HL-60 (cell line): ENCODE measurements around the gene EXOSC2.

Source experiments
- DNase-seq, 2 experiments: peaks; one replicate each; pipeline ENCODE4 v3.0.0-alpha.2; 2010 to 2020; ENCODE audit warnings: low read depth in 1 of 2, low spot score in 1 of 2
- H3K27ac ChIP-seq: fragments of 250-450 bp; sonication (Bioruptor Pico); replicated peaks from 2 replicates; pipeline ENCODE4 v1.5.1; 2020; ENCODE audit warnings: mild to moderate bottlenecking, moderate library complexity
- H3K27me3 ChIP-seq: fragments of 250-450 bp; sonication (Bioruptor Pico); 2 replicates; pipeline ENCODE4 v1.5.1; 2021; ENCODE audit warnings: mild to moderate bottlenecking, moderate library complexity; ENCODE audit not compliant: insufficient read depth, poor library complexity, severe bottlenecking
- H3K4me3 ChIP-seq: replicated peaks from 2 replicates; pipeline ENCODE4 v1.5.1; 2011; ENCODE audit warnings: mild to moderate bottlenecking, control low read depth, low read length; ENCODE audit not compliant: insufficient read depth
- GABPA ChIP-seq: IDR thresholded peaks from 2 replicates; pipeline ENCODE4 v1.6.1; 2012; ENCODE audit warnings: low read depth
- POLR2AphosphoS5 ChIP-seq: IDR thresholded peaks from 2 replicates; pipeline ENCODE4 v1.6.1; 2012; ENCODE audit warnings: low read depth
- SPI1 ChIP-seq: IDR thresholded peaks from 2 replicates; pipeline ENCODE4 v1.6.1; 2012; ENCODE audit warnings: low read depth, mild to moderate bottlenecking, borderline replicate concordance
- TF ChIP-seq, protein P1 (sequence below): IDR thresholded peaks from one replicate; pipeline ENCODE4 v1.5.1; 2011; ENCODE audit warnings: low read length, control low read depth, inconsistent platforms; ENCODE audit not compliant: insufficient read depth
- TF ChIP-seq, protein P2 (sequence below): IDR thresholded peaks from 2 replicates; pipeline ENCODE4 v1.6.1; 2012; ENCODE audit warnings: low read depth; ENCODE audit not compliant: insufficient replicate concordance

Gene EXOSC2

DNA sequence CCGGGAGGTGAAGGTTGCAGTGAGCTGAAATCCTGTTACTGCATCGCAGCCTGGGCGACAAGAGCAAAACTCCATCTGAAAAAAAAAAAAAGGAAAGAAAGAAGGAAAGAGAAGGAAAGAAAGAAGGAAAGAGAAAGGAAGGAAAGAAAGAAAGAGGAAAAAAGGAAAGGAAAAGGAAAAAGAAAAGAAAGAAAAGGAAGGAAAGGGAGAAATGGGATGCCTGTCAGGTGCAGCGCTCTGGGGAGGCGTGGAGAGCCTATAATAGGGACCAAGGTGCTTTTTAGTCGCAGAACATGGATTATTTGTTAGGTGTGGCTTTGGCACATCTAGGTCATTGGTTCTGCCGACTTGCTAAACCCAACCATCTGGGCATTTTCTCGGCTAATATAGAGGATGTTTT lies 17.9 kb downstream of the EXOSC2 start:
- TF ChIP-seq SPI1 = no peak
- TF ChIP-seq, protein P1, sequence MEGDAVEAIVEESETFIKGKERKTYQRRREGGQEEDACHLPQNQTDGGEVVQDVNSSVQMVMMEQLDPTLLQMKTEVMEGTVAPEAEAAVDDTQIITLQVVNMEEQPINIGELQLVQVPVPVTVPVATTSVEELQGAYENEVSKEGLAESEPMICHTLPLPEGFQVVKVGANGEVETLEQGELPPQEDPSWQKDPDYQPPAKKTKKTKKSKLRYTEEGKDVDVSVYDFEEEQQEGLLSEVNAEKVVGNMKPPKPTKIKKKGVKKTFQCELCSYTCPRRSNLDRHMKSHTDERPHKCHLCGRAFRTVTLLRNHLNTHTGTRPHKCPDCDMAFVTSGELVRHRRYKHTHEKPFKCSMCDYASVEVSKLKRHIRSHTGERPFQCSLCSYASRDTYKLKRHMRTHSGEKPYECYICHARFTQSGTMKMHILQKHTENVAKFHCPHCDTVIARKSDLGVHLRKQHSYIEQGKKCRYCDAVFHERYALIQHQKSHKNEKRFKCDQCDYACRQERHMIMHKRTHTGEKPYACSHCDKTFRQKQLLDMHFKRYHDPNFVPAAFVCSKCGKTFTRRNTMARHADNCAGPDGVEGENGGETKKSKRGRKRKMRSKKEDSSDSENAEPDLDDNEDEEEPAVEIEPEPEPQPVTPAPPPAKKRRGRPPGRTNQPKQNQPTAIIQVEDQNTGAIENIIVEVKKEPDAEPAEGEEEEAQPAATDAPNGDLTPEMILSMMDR = no peak
- TF ChIP-seq, protein P2, sequence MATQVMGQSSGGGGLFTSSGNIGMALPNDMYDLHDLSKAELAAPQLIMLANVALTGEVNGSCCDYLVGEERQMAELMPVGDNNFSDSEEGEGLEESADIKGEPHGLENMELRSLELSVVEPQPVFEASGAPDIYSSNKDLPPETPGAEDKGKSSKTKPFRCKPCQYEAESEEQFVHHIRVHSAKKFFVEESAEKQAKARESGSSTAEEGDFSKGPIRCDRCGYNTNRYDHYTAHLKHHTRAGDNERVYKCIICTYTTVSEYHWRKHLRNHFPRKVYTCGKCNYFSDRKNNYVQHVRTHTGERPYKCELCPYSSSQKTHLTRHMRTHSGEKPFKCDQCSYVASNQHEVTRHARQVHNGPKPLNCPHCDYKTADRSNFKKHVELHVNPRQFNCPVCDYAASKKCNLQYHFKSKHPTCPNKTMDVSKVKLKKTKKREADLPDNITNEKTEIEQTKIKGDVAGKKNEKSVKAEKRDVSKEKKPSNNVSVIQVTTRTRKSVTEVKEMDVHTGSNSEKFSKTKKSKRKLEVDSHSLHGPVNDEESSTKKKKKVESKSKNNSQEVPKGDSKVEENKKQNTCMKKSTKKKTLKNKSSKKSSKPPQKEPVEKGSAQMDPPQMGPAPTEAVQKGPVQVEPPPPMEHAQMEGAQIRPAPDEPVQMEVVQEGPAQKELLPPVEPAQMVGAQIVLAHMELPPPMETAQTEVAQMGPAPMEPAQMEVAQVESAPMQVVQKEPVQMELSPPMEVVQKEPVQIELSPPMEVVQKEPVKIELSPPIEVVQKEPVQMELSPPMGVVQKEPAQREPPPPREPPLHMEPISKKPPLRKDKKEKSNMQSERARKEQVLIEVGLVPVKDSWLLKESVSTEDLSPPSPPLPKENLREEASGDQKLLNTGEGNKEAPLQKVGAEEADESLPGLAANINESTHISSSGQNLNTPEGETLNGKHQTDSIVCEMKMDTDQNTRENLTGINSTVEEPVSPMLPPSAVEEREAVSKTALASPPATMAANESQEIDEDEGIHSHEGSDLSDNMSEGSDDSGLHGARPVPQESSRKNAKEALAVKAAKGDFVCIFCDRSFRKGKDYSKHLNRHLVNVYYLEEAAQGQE = no peak
- no peak for TF ChIP-seq POLR2AphosphoS5
- TF ChIP-seq GABPA = no peak
- Histone ChIP-seq H3K4me3 (no peak overlapping the region), H3K27me3 (no peaks in the 10 kb centered on the region), H3K27ac (no peak overlapping the region)
- DNase-seq = no peak

GRCh38 chr9:130712564-130713285 lies 19.1 kb downstream of the EXOSC2 start:
- TF ChIP-seq POLR2AphosphoS5 (peak; percentile 52; the same call in 1 of the 2 replicates), SPI1 (no peak), GABPA (no peak)
- TF ChIP-seq, protein P2 = peak; percentile 59
- TF ChIP-seq, protein P1 = no peak
- Histone ChIP-seq H3K27me3 (no peaks in the 10 kb centered on the region), H3K4me3 (peak overlapping the region; percentile 95), H3K27ac (peak overlapping the region; percentile 97)
- DNase-seq = peak; percentile 94 to 98

GRCh38 chr9:130713286-130713960 lies 19.8 kb downstream of the EXOSC2 start:
- TF ChIP-seq POLR2AphosphoS5 = no peak
- no peak for TF ChIP-seq SPI1
- TF ChIP-seq GABPA = no peak
- TF ChIP-seq, protein P2 = no peak
- TF ChIP-seq, protein P1 = no peak
- Histone ChIP-seq H3K27ac (peak overlapping the region; percentile 97), H3K27me3 (no peaks in the 10 kb centered on the region), H3K4me3 (peak overlapping the region; percentile 95)
- DNase-seq = no peak
